HG03469 (cell line): Measurements from ENCODE around the gene PAPLN.

Experiments
- ATAC-seq: cut with Tn5 transposase; IDR thresholded peaks from one replicate; pipeline ENCODE4 v1.9.1; 2021; ENCODE audit warnings: mild to moderate bottlenecking, moderate library complexity, moderate number of reproducible peaks; ENCODE audit not compliant: unreplicated experiment

PAPLN gene

GRCh38 chr14:73245480-73246325 is 8.4 kb downstream of the PAPLN start:
- peak; percentile 41 for ATAC-seq

- ATAC-seq: no peak
These were observed 9.3 kb downstream of the PAPLN start for GRCh38 chr14:73246387-73247150.

- no peak for ATAC-seq
These were observed 11.0 kb downstream of the PAPLN start for GRCh38 chr14:73248108-73248868.

- ATAC-seq: no peak
These were observed 11.8 kb downstream of the PAPLN start for GRCh38 chr14:73249108-73249507.

GRCh38 chr14:73249564-73250316 is 12.4 kb downstream of the PAPLN start:
- ATAC-seq: no peak

GRCh38 chr14:73250317-73250713 is 13.0 kb downstream of the PAPLN start:
- no peak for ATAC-seq

- no peak for ATAC-seq
These were observed 13.6 kb downstream of the PAPLN start for GRCh38 chr14:73250781-73251500.

GRCh38 chr14:73251516-73252215 is 14.4 kb downstream of the PAPLN start:
- no peak for ATAC-seq

- no peak for ATAC-seq
These were observed 15.4 kb downstream of the PAPLN start for GRCh38 chr14:73252491-73253322.

GRCh38 chr14:73253323-73253610 is 16.0 kb downstream of the PAPLN start:
- no peak for ATAC-seq

- no peak for ATAC-seq
These were observed 16.4 kb downstream of the PAPLN start for GRCh38 chr14:73253721-73254120.

GRCh38 chr14:73254247-73255004 is 17.1 kb downstream of the PAPLN start:
- ATAC-seq: no peak

GRCh38 chr14:73255005-73255400 is 17.7 kb downstream of the PAPLN start:
- ATAC-seq: no peak

GRCh38 chr14:73255693-73256225 is 18.5 kb downstream of the PAPLN start:
- ATAC-seq: no peak

- no peak for ATAC-seq
These were observed 20.8 kb downstream of the PAPLN start for GRCh38 chr14:73258076-73258475.

- no peak for ATAC-seq
These were observed 21.7 kb downstream of the PAPLN start for GRCh38 chr14:73258845-73259611.

- no peak for ATAC-seq
These were observed 22.5 kb downstream of the PAPLN start for GRCh38 chr14:73259837-73260236.
